Type B pancreatic cell (in vitro differentiated cells): Measurements from ENCODE around the gene TCF12. TPM values are rescaled to one million over a fixed set of nuclear protein-coding genes. Genes with fewer than 3 reads are reported as not detected.

Experiments used
- DNase-seq: peaks from one replicate; pipeline ENCODE4 v3.0.0; 2021; ENCODE audit warnings: mixed read lengths; ENCODE audit not compliant: unreplicated experiment; ENCODE audit errors: extremely low spot score
- H3K27ac Mint-ChIP-seq: 2 replicates; pipeline ENCODE4 v1.8.0; 2021; ENCODE audit warnings: mild to moderate bottlenecking, mixed read lengths
- H3K27me3 Mint-ChIP-seq: 2 replicates; pipeline ENCODE4 v1.8.0; 2021; ENCODE audit warnings: mixed read lengths
- H3K36me3 Mint-ChIP-seq: 2 replicates; pipeline ENCODE4 v1.8.0; 2021; ENCODE audit warnings: mixed read lengths
- H3K4me1 Mint-ChIP-seq: one replicate; pipeline ENCODE4 v1.8.0; 2021; ENCODE audit warnings: mixed read lengths; ENCODE audit not compliant: unreplicated experiment
- H3K4me3 Mint-ChIP-seq: 2 replicates; pipeline ENCODE4 v1.8.0; 2021; ENCODE audit warnings: mild to moderate bottlenecking, mixed read lengths
- H3K9me3 Mint-ChIP-seq: 2 replicates; pipeline ENCODE4 v1.8.0; 2021; ENCODE audit warnings: mixed read lengths
- CTCF ChIP-seq: fragments of 200-600 bp; sonication (generic); conservative IDR thresholded peaks from 2 replicates; pipeline ENCODE4 v1.5.0; 2021; ENCODE audit warnings: antibody characterized with exemption, mild to moderate bottlenecking
- total RNA-seq: library from RNA; stranded (reverse); gene quantifications from 2 replicates; pipeline ENCODE4 v1.2.1, GENCODE V29; 2021; ENCODE audit warnings: low replicate concordance

TCF12 gene
- total RNA-seq, 1 donor from 2014 or later, result 153 TPM

- peak; percentile 55 for TF ChIP-seq CTCF
- no peak for DNase-seq
- Mint-ChIP-seq H3K4me3 (peak overlapping the region; percentile 32), H3K36me3 (peaks cover 8% of the 10 kb centered on the region), H3K4me1 (peaks cover 41% of the 10 kb centered on the region), H3K9me3 (no peaks in the 10 kb centered on the region), H3K27ac (peak overlapping the region; percentile 58), H3K27me3 (no peaks in the 10 kb centered on the region)
These were observed 295.4 kb downstream of the TCF12 start for GRCh38 chr15:57213862-57214261.

- no peak for DNase-seq
- Mint-ChIP-seq H3K9me3 (no peaks in the 10 kb centered on the region), H3K27me3 (no peaks in the 10 kb centered on the region), H3K4me1 (peaks cover 48% of the 10 kb centered on the region), H3K27ac (no peak overlapping the region), H3K36me3 (peaks cover 8% of the 10 kb centered on the region), H3K4me3 (peak overlapping the region; percentile 41)
- no peak for TF ChIP-seq CTCF
These were observed 296.9 kb downstream of the TCF12 start for GRCh38 chr15:57215326-57215725.

GRCh38 chr15:57215881-57216280 is 297.4 kb downstream of the TCF12 start:
- peaks cover 46% of the 10 kb centered on the region for H3K4me1 Mint-ChIP-seq
- H3K4me3 Mint-ChIP-seq, result peak overlapping the region; percentile 11
- no peak for TF ChIP-seq CTCF
- H3K36me3 Mint-ChIP-seq, result peaks cover 6% of the 10 kb centered on the region
- peak overlapping the region; percentile 14 for H3K27ac Mint-ChIP-seq
- no peaks in the 10 kb centered on the region for H3K9me3 Mint-ChIP-seq
- DNase-seq, result no peak
- no peaks in the 10 kb centered on the region for H3K27me3 Mint-ChIP-seq

GRCh38 chr15:57216288-57216687 is 297.8 kb downstream of the TCF12 start:
- H3K27ac Mint-ChIP-seq, result peak overlapping the region; percentile 14
- peak overlapping the region; percentile 11 for H3K4me3 Mint-ChIP-seq
- DNase-seq, result no peak
- peaks cover 4% of the 10 kb centered on the region for H3K36me3 Mint-ChIP-seq
- peaks cover 48% of the 10 kb centered on the region for H3K4me1 Mint-ChIP-seq
- no peaks in the 10 kb centered on the region for H3K9me3 Mint-ChIP-seq
- no peaks in the 10 kb centered on the region for H3K27me3 Mint-ChIP-seq
- TF ChIP-seq CTCF, result no peak

- H3K27me3 Mint-ChIP-seq, result no peaks in the 10 kb centered on the region
- H3K9me3 Mint-ChIP-seq, result no peaks in the 10 kb centered on the region
- peaks cover 50% of the 10 kb centered on the region for H3K4me1 Mint-ChIP-seq
- DNase-seq, result no peak
- H3K4me3 Mint-ChIP-seq, result peak overlapping the region; percentile 35
- H3K27ac Mint-ChIP-seq, result peak overlapping the region; percentile 18
- TF ChIP-seq CTCF, result no peak
- peaks cover under 1% of the 10 kb centered on the region for H3K36me3 Mint-ChIP-seq
These were observed 299.5 kb downstream of the TCF12 start for GRCh38 chr15:57217778-57218598.
